ENCODE data around the gene EIF2S2.

Gene EIF2S2

GRCh38 chr20:34043025-34043424 is 69.0 kb downstream of the EIF2S2 start:
- H3K27ac Mint-ChIP-seq (ENCODE audit: low read depth) = peak overlapping the region; percentile 67
- H3K4me1 Mint-ChIP-seq = peaks cover 81% of the 10 kb centered on the region
- H3K9me3 Mint-ChIP-seq = no peaks in the 10 kb centered on the region
- no peaks in the 10 kb centered on the region for H3K27me3 Mint-ChIP-seq
- DNase-seq (ENCODE audit: low spot score in 2 of 2) (no peak), ATAC-seq (replicated peaks; ENCODE audit: extremely low read depth, poor library complexity, severe bottlenecking) (no peak)
- H3K4me3 Mint-ChIP-seq = no peak overlapping the region
- peaks cover 9% of the 10 kb centered on the region for H3K36me3 Mint-ChIP-seq (ENCODE audit: insufficient read depth)

- Mint-ChIP-seq H3K9me3 (no peaks in the 10 kb centered on the region), H3K36me3 (ENCODE audit: insufficient read depth) (peaks cover 11% of the 10 kb centered on the region), H3K4me3 (no peak overlapping the region), H3K27ac (ENCODE audit: low read depth) (peak overlapping the region; percentile 67), H3K4me1 (peaks cover 81% of the 10 kb centered on the region), H3K27me3 (no peaks in the 10 kb centered on the region)
- no peak for DNase-seq (ENCODE audit: low spot score in 2 of 2)
- ATAC-seq (replicated peaks; ENCODE audit: extremely low read depth, poor library complexity, severe bottlenecking) = peak; percentile 77
Observed at GRCh38 chr20:34042262-34042661, 69.8 kb downstream of the EIF2S2 start.

- Mint-ChIP-seq H3K36me3 (ENCODE audit: insufficient read depth) (peaks cover 12% of the 10 kb centered on the region), H3K4me3 (no peak overlapping the region), H3K9me3 (no peaks in the 10 kb centered on the region), H3K27me3 (no peaks in the 10 kb centered on the region), H3K4me1 (peaks cover 85% of the 10 kb centered on the region), H3K27ac (ENCODE audit: low read depth) (peak overlapping the region; percentile 67)
- DNase-seq (ENCODE audit: low spot score in 2 of 2) (no peak), ATAC-seq (replicated peaks; ENCODE audit: extremely low read depth, poor library complexity, severe bottlenecking) (no peak)
Observed at GRCh38 chr20:34041226-34041625, 70.8 kb downstream of the EIF2S2 start.

GRCh38 chr20:34040300-34040995 is 71.6 kb downstream of the EIF2S2 start:
- H3K4me3 Mint-ChIP-seq = no peak overlapping the region
- peak overlapping the region; percentile 67 for H3K27ac Mint-ChIP-seq (ENCODE audit: low read depth)
- no peak for DNase-seq (ENCODE audit: low spot score in 2 of 2)
- H3K27me3 Mint-ChIP-seq = no peaks in the 10 kb centered on the region
- H3K36me3 Mint-ChIP-seq (ENCODE audit: insufficient read depth) = peaks cover 10% of the 10 kb centered on the region
- peaks cover 85% of the 10 kb centered on the region for H3K4me1 Mint-ChIP-seq
- ATAC-seq (replicated peaks; ENCODE audit: extremely low read depth, poor library complexity, severe bottlenecking) = no peak
- no peaks in the 10 kb centered on the region for H3K9me3 Mint-ChIP-seq

All from central memory CD8-positive, alpha-beta T cell (primary cell).